GM12892 (cell line): Measurements from ENCODE around the gene TEX51.

ENCODE experiments used
- POLR2A ChIP-seq: IDR thresholded peaks from 2 replicates; pipeline ENCODE4 v1.6.1; 2011; ENCODE audit warnings: low read depth, low read length, control low read depth
- POLR2AphosphoS5 ChIP-seq: IDR thresholded peaks from 2 replicates; pipeline ENCODE4 v1.6.1; 2011; ENCODE audit warnings: low read depth, low read length, control low read depth
- TAF1 ChIP-seq: IDR thresholded peaks from 2 replicates; pipeline ENCODE4 v1.6.1; 2011; ENCODE audit warnings: low read depth, mild to moderate bottlenecking, control low read depth, low read length, borderline replicate concordance

- no peak for TF ChIP-seq POLR2A
- no peak for TF ChIP-seq TAF1
- no peak for TF ChIP-seq POLR2AphosphoS5
Measured at GRCh38 chr2:126878601-126879000, 20.1 kb upstream of the TEX51 start.
